ENCODE measurements around the gene PSD.

Gene PSD

GRCh38 chr10:102419269-102420180 is 940 bp upstream of the PSD start:
- DNase-seq: peak in 1 of 2 experiments; percentile 4

DNA sequence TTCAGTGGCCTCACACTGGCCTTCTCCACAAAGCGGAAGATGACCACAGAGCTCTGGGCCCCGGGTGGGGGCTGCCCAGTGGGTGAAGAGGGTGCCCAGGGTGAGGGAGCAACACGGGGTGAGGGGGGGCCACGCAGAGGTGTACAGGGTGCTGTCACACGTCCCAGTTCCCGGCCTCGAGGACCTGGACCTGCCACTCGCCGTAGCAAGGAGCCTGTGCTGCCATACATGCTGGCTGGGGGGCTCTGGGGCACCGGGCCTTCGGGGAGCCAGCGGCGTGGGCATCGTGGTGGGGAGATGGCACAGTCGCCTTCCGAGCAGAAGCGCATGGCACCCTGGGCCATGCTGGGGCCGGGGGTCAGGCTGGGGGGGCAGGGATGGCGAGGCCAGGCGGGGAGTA is 1.9 kb downstream of the PSD start:
- DNase-seq: no peak

GRCh38 chr10:102416283-102416682 is 2.3 kb downstream of the PSD start:
- DNase-seq: no peak

GRCh38 chr10:102414749-102415148 is 3.8 kb downstream of the PSD start:
- no peak for DNase-seq

GRCh38 chr10:102413806-102414561 is 4.6 kb downstream of the PSD start:
- DNase-seq: no peak

DNA sequence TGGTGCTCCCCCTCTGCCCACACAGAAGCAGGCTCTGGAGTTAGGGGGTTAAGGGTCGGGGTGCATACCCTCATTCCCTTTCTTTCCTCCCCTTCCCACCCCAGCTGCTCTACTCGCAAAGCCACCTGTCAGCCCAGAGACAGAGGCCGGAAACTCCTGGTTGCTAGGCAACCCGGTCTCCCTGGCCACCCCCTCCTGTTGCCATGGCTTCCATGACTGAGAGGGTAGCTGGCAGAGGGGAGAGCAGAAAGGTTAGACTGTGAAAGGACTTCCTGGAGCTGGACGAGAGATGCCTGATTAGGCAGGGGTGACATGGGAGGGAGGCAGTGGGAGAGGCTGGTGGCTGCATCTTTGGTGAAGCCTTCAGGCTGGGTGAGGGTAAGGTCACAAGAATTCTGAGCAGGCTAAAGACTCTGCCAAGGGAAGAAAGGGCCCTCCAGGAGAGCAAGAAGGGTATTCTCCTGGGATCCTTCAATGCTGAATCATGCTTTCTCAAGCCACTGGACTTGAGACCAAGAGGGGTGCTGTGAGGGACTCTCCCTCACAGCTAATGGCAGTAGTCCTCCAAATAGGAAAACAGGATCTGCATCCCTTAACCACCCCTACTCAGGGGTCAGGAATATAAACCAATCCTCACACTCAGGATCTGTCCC is 5.4 kb downstream of the PSD start:
- no peak for DNase-seq

GRCh38 chr10:102412293-102412692 is 6.3 kb downstream of the PSD start:
- DNase-seq: no peak

- DNase-seq: no peak
These were observed 7.0 kb downstream of the PSD start for GRCh38 chr10:102411341-102412255.

DNA sequence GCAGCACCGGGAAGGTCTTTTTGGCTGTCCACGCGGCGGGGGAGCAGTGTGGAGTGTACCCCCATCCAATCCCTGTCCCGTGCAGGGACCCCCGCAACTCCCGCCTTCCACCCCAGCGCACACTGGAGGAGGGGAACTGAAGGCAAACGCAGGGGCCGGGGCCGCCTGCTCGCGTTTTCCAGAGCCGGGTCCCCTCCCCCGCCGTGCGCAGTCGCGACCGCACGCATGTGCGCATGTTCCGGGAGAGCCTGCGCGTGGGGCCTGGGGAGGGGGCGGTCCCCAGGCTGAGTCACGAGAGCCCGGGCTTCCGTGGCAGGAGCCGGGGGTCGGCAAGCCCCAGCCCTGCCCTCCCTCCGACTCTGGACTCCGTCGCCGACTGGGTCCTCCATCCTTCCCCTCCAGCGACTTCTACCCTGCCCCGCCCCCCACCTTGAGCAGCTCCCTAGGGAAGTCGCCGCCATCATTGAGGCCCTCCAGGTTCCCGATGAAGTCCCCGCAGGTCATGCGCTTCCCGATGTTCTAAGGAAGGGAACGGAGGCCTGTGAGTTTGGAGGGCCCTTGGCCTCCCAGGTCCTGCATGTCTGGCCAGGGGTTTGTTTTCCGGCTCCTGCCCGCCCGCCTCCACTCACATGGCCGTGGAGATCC is 8.0 kb downstream of the PSD start:
- no peak for DNase-seq

DNA sequence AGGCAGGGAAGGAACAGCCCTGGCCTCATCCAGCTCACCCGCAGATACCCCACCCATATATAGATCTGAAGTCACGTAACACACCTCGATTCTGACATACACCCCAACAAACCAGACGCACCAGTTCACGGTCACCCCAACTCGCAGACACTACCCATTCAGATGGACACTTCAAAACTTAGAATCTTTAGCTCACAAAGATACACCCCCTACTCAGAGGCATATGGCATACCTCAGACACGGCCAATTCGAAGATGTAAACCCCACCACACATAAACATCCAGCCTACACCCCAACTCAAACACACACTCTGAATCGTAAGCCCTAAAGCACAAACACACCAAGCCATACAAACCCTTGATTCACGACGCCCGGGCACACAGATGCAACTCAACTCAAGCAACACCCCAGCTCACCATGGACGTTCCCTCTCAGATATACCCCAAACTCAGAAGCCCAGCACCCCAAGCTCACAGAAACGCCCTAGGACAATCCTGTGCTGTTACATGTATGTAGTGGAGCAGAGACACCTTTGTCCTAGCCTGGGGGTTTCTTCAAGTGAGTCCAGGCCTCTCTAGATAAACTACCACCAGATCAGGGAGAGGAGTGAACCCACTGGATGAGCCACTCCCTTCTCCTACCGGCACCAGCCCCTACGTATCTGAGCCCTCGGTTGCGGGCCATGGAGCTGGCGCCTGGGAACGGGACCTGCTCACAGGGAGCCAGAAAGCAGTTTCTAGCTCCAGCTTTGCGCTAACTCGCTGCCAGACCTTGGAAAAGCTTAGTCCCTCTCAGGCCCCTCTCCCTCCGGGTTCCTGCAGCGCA is 8.8 kb downstream of the PSD start:
- no peak for DNase-seq

DNA sequence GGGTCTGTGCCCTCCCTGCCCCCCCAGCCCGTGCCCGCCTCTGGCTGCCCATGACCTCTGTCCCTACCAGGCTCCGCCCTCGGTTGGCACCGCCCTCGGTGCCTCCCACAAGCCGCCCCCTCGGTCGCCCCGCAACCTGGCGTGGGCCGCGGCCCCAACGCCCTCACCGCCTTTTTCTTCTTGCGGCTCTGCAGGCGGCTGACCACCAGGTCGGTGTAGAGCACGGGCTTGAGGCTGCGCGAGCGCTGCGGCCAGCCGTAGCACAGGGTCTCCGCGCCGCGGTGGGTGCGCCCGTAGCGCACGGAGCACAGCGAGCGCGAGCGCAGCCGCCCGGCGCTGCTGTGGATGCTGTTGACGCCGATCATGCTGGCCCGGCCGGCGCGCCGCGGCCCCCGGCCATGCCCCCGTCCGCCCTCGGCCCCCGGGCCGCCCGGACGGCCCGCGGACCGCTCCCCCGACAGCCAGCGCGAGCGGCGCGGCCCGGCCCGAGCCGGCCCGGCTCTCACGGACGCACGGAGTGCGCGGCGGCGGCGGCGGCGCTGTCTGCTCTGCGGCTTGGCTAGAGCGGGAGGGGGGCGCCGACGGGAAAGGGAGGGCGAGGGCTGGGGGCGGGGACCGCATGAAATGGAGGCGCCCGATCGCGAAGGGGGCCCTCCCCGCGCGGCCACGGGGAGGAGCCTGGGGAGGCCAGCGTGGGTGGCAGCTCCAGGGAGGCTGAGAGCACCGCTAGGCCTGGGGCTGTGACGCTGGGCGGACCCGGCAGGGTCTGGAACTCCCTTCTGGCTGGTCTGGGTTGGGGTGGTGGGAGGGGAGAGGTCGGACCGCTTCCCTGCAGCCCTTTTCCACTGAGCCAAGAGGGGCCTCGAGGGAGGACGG is 9.6 kb downstream of the PSD start:
- DNase-seq: no peak

DNA sequence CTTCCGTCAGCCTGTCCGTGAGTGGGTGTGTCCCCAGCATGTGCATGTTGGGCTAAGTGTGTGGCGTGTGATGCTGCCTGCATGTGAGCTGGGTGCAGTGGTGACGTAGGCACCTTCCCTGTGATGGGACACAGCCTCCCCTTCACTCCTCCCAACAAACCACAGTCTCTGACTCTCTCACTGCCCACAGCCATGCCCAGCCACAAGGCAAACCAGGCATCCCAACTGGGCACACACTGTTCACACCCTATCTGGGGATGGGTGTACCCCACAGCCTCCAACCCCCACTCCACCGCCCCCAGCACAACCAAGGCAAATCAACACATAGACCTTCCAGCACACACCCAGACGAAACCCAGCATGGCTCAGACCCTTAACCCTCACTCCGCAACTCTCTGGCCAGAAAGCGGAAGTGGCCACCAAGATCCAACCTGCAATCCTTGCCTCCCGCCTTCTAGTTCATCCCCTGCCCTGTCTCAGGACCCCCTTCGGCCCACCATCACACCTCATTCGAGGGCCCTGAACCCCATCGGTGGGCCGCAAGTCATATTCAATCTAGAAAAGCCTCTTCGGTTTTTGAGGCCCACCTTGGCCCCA is 10.4 kb downstream of the PSD start:
- no peak for DNase-seq

DNA sequence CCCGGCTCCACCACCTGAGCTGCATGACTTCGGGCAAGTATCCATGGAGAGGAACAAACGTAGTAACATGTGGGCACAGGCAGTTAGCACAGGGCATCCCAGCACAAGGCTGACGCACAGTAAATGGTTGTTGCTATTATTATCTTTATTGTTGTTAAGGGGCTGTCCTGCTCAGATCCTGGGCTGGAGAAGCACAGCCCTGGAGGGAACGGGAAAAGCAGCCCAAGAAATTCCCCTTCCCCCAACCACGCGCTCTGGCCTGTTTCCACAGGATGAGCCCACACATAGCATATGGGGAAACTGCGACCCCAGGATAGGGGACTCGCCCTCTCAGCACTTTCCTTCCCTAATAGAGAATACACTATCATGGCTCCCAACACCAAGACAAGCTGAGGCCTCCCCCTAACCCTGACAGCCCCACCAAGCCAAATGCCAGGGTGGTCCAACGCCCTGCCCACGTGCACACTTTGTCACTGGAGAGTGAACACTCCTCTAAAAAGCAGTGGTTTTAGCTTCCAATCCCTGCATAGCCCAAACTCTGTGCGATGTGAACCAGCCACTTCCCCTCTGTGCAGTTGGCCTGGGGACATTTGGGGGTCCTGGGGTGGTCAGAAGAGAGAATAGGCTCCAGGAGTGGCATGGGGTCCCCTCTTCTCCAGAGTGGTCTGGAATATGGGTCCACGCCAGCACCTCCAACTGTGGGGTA is 11.0 kb downstream of the PSD start:
- DNase-seq: no peak

GRCh38 chr10:102406815-102407214 is 11.8 kb downstream of the PSD start:
- DNase-seq: no peak

- DNase-seq: no peak
These were observed 13.0 kb downstream of the PSD start for GRCh38 chr10:102405632-102406031.

- DNase-seq: no peak
These were observed 13.4 kb downstream of the PSD start for GRCh38 chr10:102405108-102405571.

DNA sequence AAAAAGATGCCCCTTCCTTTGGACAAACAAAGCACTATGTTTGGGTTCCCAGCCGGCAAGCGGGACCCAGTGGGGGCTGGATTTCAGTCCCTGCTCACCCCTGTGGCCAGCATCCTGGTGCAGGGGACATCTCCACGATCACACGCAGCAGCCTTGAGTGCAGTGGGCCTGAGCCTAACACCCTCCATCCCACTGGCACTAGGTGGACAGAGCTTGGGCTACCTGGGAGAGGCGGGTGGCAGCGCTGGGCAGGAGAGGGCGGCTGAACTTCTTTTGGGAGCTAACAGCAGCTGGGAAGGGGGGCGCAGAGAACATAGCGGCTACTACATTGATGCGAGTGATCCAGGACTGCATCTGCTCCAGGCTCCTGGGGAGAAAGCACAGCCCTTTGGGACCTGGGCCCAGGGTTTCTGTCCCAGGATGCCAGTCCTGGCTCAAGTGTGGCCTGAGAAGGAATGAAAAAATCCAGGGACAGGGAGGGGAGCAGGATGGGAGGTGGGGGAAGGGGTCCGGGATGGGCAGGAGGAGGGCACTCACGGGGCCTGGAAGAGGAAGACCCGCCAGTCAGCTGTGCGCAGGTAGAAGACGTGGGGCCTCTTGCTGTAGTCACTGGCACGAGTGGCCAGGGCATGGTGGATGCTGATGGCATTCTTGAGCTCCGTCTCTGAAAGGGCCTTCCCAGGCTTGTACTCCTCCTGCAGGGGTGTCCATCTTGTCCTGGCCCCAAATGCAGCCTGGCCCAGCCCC is 14.1 kb downstream of the PSD start:
- no peak for DNase-seq

GRCh38 chr10:102403115-102403514 is 15.5 kb downstream of the PSD start:
- DNase-seq: no peak
